COLO829 (cell line): Measurements from ENCODE around the gene AP3S1.

Source experiments
- DNase-seq: peaks from one replicate; pipeline ENCODE4 v3.0.0; 2012; ENCODE audit warnings: low spot score

AP3S1 gene

GRCh38 chr5:115940080-115940810, 98.5 kb downstream of the AP3S1 start:
- no peak for DNase-seq

GRCh38 chr5:115941051-115941675, 99.4 kb downstream of the AP3S1 start:
- DNase-seq, result no peak

- no peak for DNase-seq
Observed at GRCh38 chr5:115944501-115944900, 102.8 kb downstream of the AP3S1 start.

GRCh38 chr5:115946655-115947054, 104.9 kb downstream of the AP3S1 start:
- DNase-seq, result no peak

DNA sequence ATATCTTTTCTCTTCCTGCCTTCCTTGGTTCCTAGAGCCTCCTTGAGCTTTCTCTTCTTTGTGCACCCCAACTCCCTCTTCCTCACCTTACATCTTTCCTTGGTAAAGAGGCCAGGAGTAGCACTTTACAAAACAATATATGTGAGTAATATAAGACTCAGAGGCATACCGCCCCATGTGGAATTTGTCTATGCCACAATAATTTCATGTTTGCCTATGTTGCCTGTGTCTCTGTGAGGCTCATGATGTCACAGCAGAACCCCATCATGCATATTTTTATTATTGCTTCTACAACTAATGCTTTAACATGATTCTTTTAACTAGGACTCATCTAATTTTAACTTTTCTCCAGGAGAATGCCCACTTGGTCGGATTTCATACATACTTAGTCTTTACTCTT, 105.5 kb downstream of the AP3S1 start:
- no peak for DNase-seq

DNA sequence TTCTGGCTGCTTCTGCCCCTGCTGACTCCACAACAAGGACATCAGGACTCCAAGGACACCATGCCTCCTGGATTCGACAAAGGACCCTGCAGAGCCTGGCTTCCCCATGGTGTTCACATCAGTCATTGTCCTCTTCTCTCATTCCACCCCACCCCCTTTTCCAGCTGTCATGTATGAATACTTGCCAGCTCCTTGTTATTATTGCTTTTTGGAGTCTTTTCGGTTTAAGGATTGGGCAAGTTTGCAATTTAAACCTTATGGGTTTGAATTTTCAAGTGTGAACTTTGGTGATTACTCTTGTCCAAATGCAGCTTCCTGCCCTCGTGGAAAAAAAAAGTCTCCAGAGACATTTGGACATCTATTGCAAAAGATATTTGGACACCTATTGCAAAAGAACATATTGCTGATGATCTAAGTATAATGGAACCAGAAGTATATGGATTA, 106.4 kb downstream of the AP3S1 start:
- no peak for DNase-seq

DNA sequence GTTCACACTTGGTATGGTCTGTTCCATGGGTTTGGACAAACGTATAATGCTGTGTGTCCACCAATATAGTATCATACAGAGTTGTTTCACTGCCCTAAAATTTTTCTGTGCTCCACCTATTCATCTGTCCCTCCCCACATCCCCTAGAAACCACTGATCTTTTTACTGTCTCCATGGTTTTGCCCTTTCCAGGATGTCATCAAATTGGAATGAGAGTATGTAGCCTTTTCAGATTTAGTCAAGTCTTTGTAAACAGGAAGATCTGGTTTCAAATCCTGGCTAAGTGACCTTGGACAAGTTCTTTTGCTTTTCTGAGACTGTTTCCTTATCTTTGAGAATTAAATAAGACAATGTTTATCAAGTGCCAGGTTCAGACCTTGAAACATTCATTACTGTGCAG, 107.4 kb downstream of the AP3S1 start:
- no peak for DNase-seq

GRCh38 chr5:115952588-115952987, 110.9 kb downstream of the AP3S1 start:
- DNase-seq, result no peak

- DNase-seq, result no peak
Observed at GRCh38 chr5:115954144-115954543, 112.4 kb downstream of the AP3S1 start.

DNA sequence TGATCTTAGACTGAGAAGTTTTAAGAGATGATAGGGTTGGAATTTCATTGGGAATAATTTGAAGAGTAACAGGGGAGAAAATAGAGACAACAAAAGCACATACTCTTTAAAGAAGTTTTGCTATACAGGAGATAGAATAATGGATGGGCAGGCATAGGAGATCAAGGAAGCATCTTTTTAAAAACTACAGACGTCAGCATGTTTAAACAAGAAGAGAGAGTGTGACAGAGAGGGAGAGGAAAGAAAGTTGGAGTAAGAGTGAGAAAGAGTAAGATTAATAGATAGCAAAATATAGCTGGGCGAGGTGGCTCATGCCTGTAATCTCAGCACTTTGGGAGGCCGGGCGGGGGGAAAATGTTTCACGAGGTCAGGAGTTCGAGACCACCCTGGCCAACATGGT, 115.2 kb downstream of the AP3S1 start:
- no peak for DNase-seq

DNA sequence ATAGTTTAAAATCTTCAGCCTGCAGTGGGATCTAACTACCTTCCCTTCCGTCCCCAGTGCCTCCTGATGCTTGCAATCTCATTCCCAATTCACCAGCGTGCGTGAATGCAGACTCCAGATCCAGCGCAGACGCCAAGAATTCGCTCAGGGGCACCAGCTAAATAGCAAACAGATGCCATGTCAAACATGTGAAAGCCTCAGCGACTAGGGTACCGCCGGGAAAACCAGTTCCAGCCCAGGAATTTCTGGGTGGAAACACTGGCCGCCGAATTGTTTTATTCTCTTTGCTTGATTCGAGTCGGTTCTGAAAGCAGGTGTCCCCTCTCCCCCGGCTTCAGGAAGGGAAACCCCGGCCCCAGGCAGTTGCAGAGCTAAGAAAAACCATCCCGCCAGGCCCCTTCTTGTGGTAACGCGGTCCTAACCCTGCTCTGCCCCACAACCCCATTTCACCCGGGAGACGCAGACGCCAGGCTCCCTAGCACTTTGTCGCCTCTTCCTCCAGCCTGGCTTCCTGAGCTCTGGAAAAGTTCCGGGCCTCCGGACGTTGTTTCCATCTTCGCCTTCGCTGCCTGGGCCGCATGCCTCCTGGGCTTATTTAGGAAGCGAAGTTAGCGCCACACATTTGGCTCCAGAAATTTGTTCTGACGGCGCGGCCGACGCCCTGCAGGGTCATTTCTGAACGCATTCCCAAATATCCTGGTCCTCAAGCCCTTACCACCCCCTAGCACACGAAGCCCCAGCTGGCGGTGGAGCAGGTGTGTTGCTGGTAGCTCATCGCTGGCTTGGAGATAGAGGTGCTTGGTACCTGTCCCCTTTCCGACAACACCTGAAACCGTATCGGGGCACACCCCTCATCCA, 119.9 kb downstream of the AP3S1 start:
- DNase-seq, result no peak

DNA sequence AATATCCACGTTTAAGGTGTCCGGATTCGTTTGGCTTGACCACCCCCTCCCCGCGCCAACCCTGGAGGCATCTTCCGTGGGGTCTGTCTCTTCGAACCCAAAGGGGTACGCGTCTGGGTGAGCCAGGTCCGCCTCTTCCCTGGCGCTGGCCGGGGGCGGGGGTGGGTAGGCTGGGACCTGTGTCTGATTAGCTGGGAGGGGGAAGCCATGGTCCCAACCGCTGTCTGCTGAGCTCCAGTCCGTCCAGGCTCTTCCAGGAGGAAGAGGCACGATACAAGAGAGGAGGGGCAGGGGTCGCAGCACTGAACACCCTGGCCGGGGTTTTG, 120.5 kb downstream of the AP3S1 start, which contains the start of gene LVRN:
Gene LVRN (plus strand): TSS at position 237 of the 326 bp plus-strand sequence. CDS start 143 bp downstream, outside the sequence.
- DNase-seq, result no peak

GRCh38 chr5:115962565-115963402, 121.0 kb downstream of the AP3S1 start:
- DNase-seq, result no peak

DNA sequence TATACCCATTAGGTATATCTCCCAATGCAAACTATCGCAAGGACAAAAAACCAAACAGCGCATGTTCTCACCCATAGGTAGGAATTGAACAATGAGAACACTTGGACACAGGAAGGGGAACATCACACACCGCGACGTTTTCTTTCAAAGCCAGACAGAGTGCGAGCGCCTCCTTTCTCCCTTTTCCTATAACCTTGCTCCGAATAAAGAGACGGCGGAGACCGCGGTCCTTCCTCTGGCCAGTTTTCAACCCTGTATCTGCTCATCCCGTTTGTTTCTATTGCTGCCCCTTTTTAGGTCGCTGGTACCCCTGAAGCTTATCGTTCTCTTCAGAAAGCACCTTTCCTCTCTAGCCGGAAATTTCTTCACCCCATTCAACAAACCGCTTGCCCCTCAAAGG, 121.8 kb downstream of the AP3S1 start:
- no peak for DNase-seq
